GM23338 (cell line): Measurements from ENCODE around the gene KCNT2. TPM values are rescaled to one million over a fixed set of nuclear protein-coding genes. Genes with fewer than 3 reads are reported as not detected.
A peak's percentile ranks its signal among the peaks of the same experiment; 100 is the strongest.

Experiments used
- ATAC-seq: fragments of 200-7000 bp; cut with Tn5 transposase; 3 replicates; pipeline ENCODE4 v1.9.1; 2020
- DNase-seq: peaks from one replicate; pipeline ENCODE4 v3.0.0-alpha.2; 2015; ENCODE audit warnings: low spot score
- H2AFZ ChIP-seq: fragments of 200-600 bp; sonication (generic); 2 replicates; pipeline ENCODE4 v1.8.0; 2016; ENCODE audit warnings: antibody characterized with exemption, mild to moderate bottlenecking, moderate library complexity
- H3F3A ChIP-seq: fragments of 200-600 bp; sonication (generic); replicated peaks from 2 replicates; pipeline ENCODE4 v1.8.0; 2017; ENCODE audit warnings: antibody characterized with exemption, mixed run types, low read depth
- H3K27ac ChIP-seq: fragments of 200-600 bp; sonication (generic); 2 replicates; pipeline ENCODE4 v1.6.1; 2016; ENCODE audit warnings: low read depth
- H3K27me3 ChIP-seq: fragments of 200-600 bp; sonication (generic); 2 replicates; pipeline ENCODE4 v1.8.0; 2016; ENCODE audit warnings: mild to moderate bottlenecking, mixed run types, moderate library complexity; ENCODE audit not compliant: insufficient read depth
- H3K36me3 ChIP-seq: fragments of 200-600 bp; sonication (generic); 2 replicates; pipeline ENCODE4 v1.8.0; 2016; ENCODE audit warnings: mild to moderate bottlenecking; ENCODE audit not compliant: insufficient read depth
- H3K4me1 ChIP-seq: fragments of 200-600 bp; sonication (generic); 2 replicates; pipeline ENCODE4 v1.8.0; 2016; ENCODE audit warnings: mild to moderate bottlenecking, moderate library complexity; ENCODE audit not compliant: insufficient read depth
- H3K4me2 ChIP-seq: fragments of 200-600 bp; sonication (generic); 2 replicates; pipeline ENCODE4 v1.7.1; 2017; ENCODE audit warnings: mixed run types
- H3K4me3 ChIP-seq: fragments of 200-600 bp; sonication (generic); 2 replicates; pipeline ENCODE4 v1.6.1; 2016; ENCODE audit warnings: mixed run types
- H3K79me2 ChIP-seq: fragments of 200-600 bp; sonication (generic); replicated peaks from 2 replicates; pipeline ENCODE4 v1.8.0; 2017; ENCODE audit warnings: mild to moderate bottlenecking; ENCODE audit not compliant: insufficient read depth
- H3K9me2 ChIP-seq: fragments of 200-600 bp; sonication (generic); 2 replicates; pipeline ENCODE4 v1.8.0; 2017; ENCODE audit not compliant: insufficient read depth
- H4K20me1 ChIP-seq: fragments of 200-600 bp; sonication (generic); replicated peaks from 2 replicates; pipeline ENCODE4 v1.8.0; 2017; ENCODE audit warnings: mild to moderate bottlenecking; ENCODE audit not compliant: insufficient read depth
- H3K27ac Mint-ChIP-seq: 2 replicates; pipeline ENCODE4 v1.8.0; 2020; ENCODE audit warnings: inconsistent platforms, mild to moderate bottlenecking, moderate library complexity, mixed read lengths
- H3K27me3 Mint-ChIP-seq: 3 replicates; pipeline ENCODE4 v1.8.0; 2022; ENCODE audit warnings: low read depth, mild to moderate bottlenecking, moderate library complexity, mixed read lengths, inconsistent platforms; ENCODE audit not compliant: insufficient read depth, poor library complexity
- H3K36me3 Mint-ChIP-seq: 3 replicates; pipeline ENCODE4 v1.8.0; 2021; ENCODE audit warnings: low read depth, mild to moderate bottlenecking, inconsistent platforms, moderate library complexity, mixed read lengths
- H3K4me1 Mint-ChIP-seq: 3 replicates; pipeline ENCODE4 v1.8.0; 2020; ENCODE audit warnings: mild to moderate bottlenecking, inconsistent platforms, mixed read lengths
- H3K4me3 Mint-ChIP-seq: 3 replicates; pipeline ENCODE4 v1.8.0; 2021; ENCODE audit warnings: moderate library complexity, mild to moderate bottlenecking, inconsistent platforms, mixed read lengths
- H3K9me3 Mint-ChIP-seq: 3 replicates; pipeline ENCODE4 v1.8.0; 2020; ENCODE audit warnings: moderate library complexity, mild to moderate bottlenecking, inconsistent platforms, mixed read lengths
- CREB1 ChIP-seq: fragments of 250-450 bp; sonication (Bioruptor Pico); IDR thresholded peaks from 2 replicates; pipeline ENCODE4 v1.5.0; 2020; ENCODE audit warnings: low read depth, mild to moderate bottlenecking, moderate library complexity
- CTCF ChIP-seq, 2 experiments: fragments of 200-600 bp in 1 of 2; sonication (generic) in 1 of 2; conservative IDR thresholded peaks; 2 replicates each; pipeline versions ENCODE4 v1.5.1 to v1.6.1; 2016 to 2017; ENCODE audit warnings: antibody characterized with exemption in 2 of 2, low read depth in 2 of 2, mild to moderate bottlenecking in 2 of 2, moderate library complexity in 1 of 2
- ETS1 ChIP-seq: IDR thresholded peaks from 2 replicates; pipeline ENCODE4 v1.6.1; 2016; ENCODE audit warnings: antibody characterized with exemption
- EZH2 ChIP-seq: fragments of 200-600 bp; sonication (generic); IDR thresholded peaks from one replicate; pipeline ENCODE4 v1.8.0; 2017; ENCODE audit warnings: antibody characterized with exemption, mild to moderate bottlenecking, low read depth; ENCODE audit not compliant: unreplicated experiment
- EZH2phosphoT487 ChIP-seq: fragments of 200-600 bp; sonication (generic); IDR thresholded peaks from one replicate; pipeline ENCODE4 v1.8.1; 2018; ENCODE audit warnings: antibody characterized with exemption; ENCODE audit not compliant: unreplicated experiment
- JUNB ChIP-seq: IDR thresholded peaks from one replicate; pipeline ENCODE4 v1.6.1; 2016; ENCODE audit warnings: antibody characterized with exemption; ENCODE audit not compliant: unreplicated experiment
- NANOG ChIP-seq: IDR thresholded peaks from 2 replicates; pipeline ENCODE4 v1.6.1; 2016; ENCODE audit warnings: antibody characterized with exemption, borderline replicate concordance
- POLR2AphosphoS5 ChIP-seq: IDR thresholded peaks from 2 replicates; pipeline ENCODE4 v1.6.1; 2016; ENCODE audit warnings: antibody characterized with exemption, low read depth
- REST ChIP-seq: IDR thresholded peaks from one replicate; pipeline ENCODE4 v1.6.1; 2018; ENCODE audit warnings: antibody characterized with exemption; ENCODE audit not compliant: unreplicated experiment
- STAT1 ChIP-seq: IDR thresholded peaks from one replicate; pipeline ENCODE4 v1.6.1; 2016; ENCODE audit warnings: antibody characterized with exemption; ENCODE audit not compliant: unreplicated experiment
- ZNF114 ChIP-seq: fragments of 250-450 bp; sonication (Bioruptor Pico); IDR thresholded peaks from 2 replicates; pipeline ENCODE4 v1.5.0; 2020; ENCODE audit warnings: mild to moderate bottlenecking, moderate library complexity
- ZNF331 ChIP-seq: fragments of 250-450 bp; sonication (Bioruptor Pico); IDR thresholded peaks from 2 replicates; pipeline ENCODE4 v1.5.0; 2020; ENCODE audit warnings: low read depth, mild to moderate bottlenecking, moderate library complexity
- ZNF462 ChIP-seq: fragments of 250-450 bp; sonication (Bioruptor Pico); IDR thresholded peaks from 2 replicates; pipeline ENCODE4 v1.5.0; 2020; ENCODE audit warnings: mild to moderate bottlenecking, moderate library complexity
- polyA plus RNA-seq: library from polyadenylated mRNA; unstranded; fragments of >200 nt; fragmentation: Nextera tagmentation; extraction: Ambion mirVana; gene quantifications from 2 replicates; pipeline ENCODE4 v1.2.1, GENCODE V29; 2016
- total RNA-seq: library from RNA; depleted of rRNA; stranded (reverse); fragments of >200 nt; shearing (Covaris generic); gene quantifications from 2 replicates; pipeline ENCODE4 v1.2.3, GENCODE V29; 2014

KCNT2 gene
- total and polyA plus RNA-seq, 2 experiments from 2014 or later = 5.4 to 13.4 TPM

- Mint-ChIP-seq H3K36me3 (no peaks in the 10 kb centered on the region), H3K9me3 (no peaks in the 10 kb centered on the region), H3K27ac (peak overlapping the region; percentile 46), H3K27me3 (peaks cover 3% of the 10 kb centered on the region), H3K4me3 (no peak overlapping the region), H3K4me1 (peaks cover 31% of the 10 kb centered on the region)
- Histone ChIP-seq H3K4me1 (peaks cover 28% of the 10 kb centered on the region), H3K4me3 (no peak overlapping the region), H3K36me3 (no peaks in the 10 kb centered on the region), H3K9me2 (no peaks in the 10 kb centered on the region), H4K20me1 (no peaks in the 10 kb centered on the region), H3K27ac (no peak overlapping the region), H2AFZ (peak overlapping the region; percentile 67), H3K79me2 (peaks cover 10% of the 10 kb centered on the region), H3K27me3 (no peaks in the 10 kb centered on the region), H3K4me2 (no peak overlapping the region), H3F3A (peaks cover 9% of the 10 kb centered on the region)
- TF ChIP-seq ETS1 (no peak), JUNB (no peak), ZNF462 (CRISPR knock-in tag) (no peak), NANOG (no peak), POLR2AphosphoS5 (no peak), ZNF331 (CRISPR knock-in tag) (no peak), CTCF (conservative IDR thresholded peaks at IDR 0.05; ENCODE audit: low read depth in 2 of 2) (no peak), REST (no peak), EZH2phosphoT487 (no peak), ZNF114 (CRISPR knock-in tag) (no peak), CREB1 (no peak), EZH2 (no peak), STAT1 (no peak)
- peak; percentile 61 for DNase-seq
- no peak for ATAC-seq
Observed at GRCh38 chr1:196611873-196612272, 3.6 kb upstream of the KCNT2 start.
